ENCODE results near the gene EIF4E2.

- TF ChIP-seq POLR2A (IDR thresholded peaks at IDR 0.05; ENCODE audit: low read depth, low read length) = no peak
- TF ChIP-seq CTCF (conservative IDR thresholded peaks at IDR 0.05; ENCODE audit: low read depth, low read length) = no peak
- no peak for TF ChIP-seq SMC3 (IDR thresholded peaks at IDR 0.05; ENCODE audit: low read depth, low read length)
- no peak for TF ChIP-seq RAD21 (IDR thresholded peaks at IDR 0.05; ENCODE audit: low read length)
- no peak for TF ChIP-seq BHLHE40 (IDR thresholded peaks at IDR 0.05; ENCODE audit: low read depth, low read length)
- TF ChIP-seq RFX5 (IDR thresholded peaks at IDR 0.05; ENCODE audit: low read depth, low read length) = no peak
- TF ChIP-seq ELK1 (IDR thresholded peaks at IDR 0.05; ENCODE audit: borderline replicate concordance, low read depth, low read length) = no peak
- TF ChIP-seq CEBPB (IDR thresholded peaks at IDR 0.05; ENCODE audit: low read depth, low read length) = no peak
- no peak for TF ChIP-seq USF2 (IDR thresholded peaks at IDR 0.05; ENCODE audit: low read depth, low read length)
- TF ChIP-seq RCOR1 (IDR thresholded peaks at IDR 0.05; ENCODE audit: insufficient replicate concordance, low read length) = no peak
- no peak for TF ChIP-seq MAZ (IDR thresholded peaks at IDR 0.05; ENCODE audit: borderline replicate concordance, low read depth, low read length)
- no peak for TF ChIP-seq NFE2L2 (IDR thresholded peaks at IDR 0.05; ENCODE audit: low read depth, low read length)
- TF ChIP-seq CHD1 (IDR thresholded peaks at IDR 0.05; ENCODE audit: low read depth, low read length) = no peak
- no peak for TF ChIP-seq MXI1 (IDR thresholded peaks at IDR 0.05; ENCODE audit: borderline replicate concordance, low read depth, low read length)
Measured at GRCh38 chr2:232523402-232523681, 27.1 kb upstream of the EIF4E2 start.

All from IMR-90 (cell line).